Ramos (cell line): Measurements from ENCODE around the gene UBXN7.
"Not testable (repeated sequence)": the region's sequence is repeated elsewhere in the genome, so short reads cannot be mapped to it uniquely, and the experiment has no call there.

Experiments
- in situ Hi-C: fragments of 300-500 bp; cut with MboI; formaldehyde crosslinking; loops from one replicate; pipeline ENCODE4 v1.14.3; 2022; ENCODE audit warnings: low sequenced_read_pairs; ENCODE audit not compliant: unreplicated experiment

UBXN7 gene

DNA sequence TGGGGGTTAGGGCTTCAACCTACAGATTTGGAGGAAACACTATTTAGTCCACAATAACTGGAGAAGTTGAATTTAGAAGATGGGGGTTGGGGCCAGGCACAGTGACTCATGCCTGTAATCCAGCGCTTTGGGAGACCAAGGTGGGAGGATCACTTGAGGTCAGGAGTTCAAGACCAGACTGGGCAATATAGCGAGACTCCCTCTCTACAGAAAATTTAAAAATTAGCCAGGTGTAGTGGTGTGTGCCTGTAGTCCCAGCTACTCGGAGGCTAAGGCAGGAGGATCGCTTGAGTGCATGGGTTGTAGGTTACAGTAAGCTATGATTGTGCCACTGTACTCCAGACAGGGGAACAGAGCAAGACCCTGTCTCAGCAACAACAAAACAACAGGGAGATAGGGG lies 109.2 kb downstream of the UBXN7 start:
- in situ Hi-C loops, result no loop called here

DNA sequence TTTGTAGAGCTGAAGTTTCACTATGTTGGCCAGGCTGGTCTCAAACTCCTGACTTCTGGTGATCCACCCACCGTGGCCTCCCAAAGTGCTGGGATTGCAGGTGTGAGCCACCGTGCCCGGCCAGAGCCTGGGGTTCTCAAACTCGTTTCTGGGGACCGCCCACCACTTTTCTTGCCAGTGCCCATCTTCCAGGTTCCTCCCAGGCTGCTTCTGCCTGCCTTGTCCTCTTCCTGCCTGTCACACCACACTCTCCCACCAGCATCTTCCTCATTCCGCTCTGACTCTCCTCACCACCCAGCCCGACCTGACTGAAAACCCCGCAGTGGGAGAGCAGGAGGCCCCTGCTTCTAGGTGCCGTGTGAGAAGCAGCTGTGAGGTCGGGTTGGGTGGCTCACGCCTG lies 111.1 kb downstream of the UBXN7 start:
- in situ Hi-C loops, result no loop called here

DNA sequence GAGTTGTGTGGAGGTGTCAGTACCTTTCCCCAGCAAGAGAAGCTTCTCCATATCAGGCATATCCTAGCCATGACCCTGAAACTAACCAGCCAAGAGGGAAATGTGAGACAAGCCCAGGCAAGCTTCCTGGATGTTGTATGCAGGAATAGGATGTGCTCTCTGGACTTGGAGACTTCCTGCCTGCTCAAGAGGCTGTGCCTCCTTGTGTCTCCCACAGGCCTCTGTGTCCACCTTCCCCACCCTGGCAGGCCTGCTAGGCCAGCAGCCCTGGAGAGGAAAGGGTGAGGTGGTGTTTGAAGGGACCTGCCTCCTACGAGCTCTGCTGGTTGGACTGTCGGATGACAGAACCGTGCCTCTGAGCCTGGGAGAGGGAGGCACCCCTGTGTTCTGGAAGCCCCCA lies 112.1 kb downstream of the UBXN7 start:
- in situ Hi-C loops, result no loop called here

DNA sequence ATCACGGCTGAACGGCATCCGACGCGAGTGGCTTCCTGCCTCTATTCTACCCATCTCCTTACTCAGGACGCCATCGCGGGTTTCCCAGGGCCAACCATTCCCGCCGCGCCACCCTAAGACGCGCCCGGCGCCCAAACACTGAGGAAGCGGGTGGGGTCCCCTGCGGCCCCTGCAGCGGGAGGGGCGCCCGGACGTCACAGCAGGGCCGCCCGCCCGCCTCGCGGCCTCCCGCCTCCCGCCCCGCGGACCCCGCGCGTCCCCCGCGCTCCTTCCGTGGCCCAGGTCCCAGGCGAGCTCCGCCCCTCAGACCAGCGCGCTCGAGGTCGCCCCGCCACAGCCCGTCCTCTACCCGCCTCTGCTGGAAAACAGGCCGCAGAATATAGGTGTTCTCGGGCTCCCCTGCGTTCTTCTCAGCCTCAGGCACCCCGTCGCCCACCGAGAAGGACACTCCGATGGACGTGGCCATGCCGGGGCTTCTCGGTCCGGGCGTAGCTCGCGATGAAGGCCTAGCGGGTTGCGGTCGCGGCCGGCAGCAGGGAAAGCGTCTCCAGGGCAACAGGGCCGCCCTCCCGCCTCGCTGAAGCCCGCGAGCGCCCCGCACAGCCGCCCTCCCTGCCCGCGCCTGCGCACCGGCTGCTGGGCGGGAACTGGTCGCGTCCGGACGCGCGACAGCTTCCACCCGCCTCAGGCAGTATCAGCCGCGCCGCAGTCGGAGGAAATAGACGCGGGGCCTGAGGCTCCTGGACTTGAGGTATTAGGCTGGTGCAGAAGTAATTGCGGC lies 114.3 kb downstream of the UBXN7 start, which contains the start of gene DYNLT2B:
DYNLT2B (minus strand) TSS at position 554 of the 781 bp plus-strand sequence; CDS start at position 466, 88 bp downstream.
- in situ Hi-C loops, result no loop called here

DNA sequence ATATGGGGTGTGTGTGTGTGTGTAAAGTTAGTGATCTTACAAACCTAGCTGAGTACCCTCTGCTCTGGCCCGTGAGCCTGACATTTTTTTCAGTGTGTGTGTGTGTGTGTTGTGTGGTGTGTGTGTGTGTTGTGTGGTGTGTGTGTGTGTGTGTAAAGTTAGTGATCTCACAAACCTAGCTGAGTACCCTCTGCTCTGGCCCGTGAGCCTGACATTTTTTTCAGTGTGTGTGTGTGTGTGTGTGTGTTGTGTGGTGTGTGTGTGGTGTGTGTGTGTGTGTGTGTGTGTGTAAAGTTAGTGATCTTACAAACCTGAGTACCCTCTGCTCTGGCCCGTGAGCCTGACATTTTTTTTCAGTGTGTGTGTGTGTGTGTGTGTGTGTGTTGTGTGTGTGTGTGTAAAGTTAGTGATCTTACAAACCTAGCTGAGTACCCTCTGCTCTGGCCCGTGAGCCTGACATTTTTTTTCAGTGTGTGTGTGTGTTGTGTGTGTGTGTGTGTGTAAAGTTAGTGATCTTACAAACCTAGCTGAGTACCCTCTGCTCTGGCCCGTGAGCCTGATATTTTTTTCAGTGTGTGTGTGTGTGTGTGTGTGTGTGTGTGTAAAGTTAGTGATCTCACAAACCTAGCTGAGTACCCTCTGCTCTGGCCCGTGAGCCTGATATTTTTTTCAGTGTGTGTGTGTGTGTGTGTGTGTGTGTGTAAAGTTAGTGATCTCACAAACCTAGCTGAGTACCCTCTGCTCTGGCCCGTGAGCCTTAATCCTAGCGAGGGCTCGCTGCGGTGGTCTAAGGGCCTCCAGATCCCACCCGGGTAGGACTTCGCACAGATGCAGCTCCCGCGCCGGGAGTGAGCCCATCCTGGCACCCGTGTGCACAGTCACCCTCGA lies 115.2 kb downstream of the UBXN7 start:
- in situ Hi-C loops, result not testable (repeated sequence)

DNA sequence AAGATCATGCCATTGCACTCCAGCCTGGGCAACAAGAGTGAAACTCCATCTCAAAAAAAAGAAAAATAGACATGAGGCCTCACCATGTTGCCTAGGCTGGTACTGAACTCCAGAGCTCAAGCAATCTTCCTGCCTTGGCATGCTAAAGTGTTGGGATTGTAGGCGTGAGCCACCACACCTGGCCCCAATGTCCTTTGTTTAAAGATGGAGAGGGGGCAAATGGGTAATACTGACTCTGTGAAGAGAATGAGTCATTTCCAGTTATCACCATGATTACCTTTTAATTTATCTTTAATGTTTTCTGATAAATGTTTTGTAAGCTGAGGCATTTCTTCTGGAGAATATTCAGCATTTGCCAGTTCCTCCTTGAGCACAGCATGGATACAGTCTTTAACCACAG lies 116.4 kb downstream of the UBXN7 start:
- in situ Hi-C loops, result no loop called here

DNA sequence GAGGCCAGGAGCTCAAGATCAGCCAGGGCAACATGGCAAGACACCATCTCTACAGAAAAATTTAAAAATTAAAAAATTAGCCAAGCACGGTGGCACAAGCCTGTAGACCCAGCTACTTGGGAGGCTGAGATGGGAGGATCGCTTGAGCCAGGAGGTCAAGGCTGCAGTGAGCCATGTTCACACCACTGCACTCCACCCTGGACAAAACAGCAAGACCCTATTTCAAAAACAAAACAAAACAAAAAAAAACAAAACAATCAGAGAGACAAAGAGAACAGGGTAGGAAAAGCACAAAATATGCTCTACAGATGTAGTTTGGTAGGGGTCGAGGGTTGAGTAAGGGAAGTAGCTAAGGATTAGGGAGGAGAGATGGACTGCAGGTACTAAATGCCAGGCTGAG lies 117.6 kb downstream of the UBXN7 start:
- in situ Hi-C loops, result no loop called here

DNA sequence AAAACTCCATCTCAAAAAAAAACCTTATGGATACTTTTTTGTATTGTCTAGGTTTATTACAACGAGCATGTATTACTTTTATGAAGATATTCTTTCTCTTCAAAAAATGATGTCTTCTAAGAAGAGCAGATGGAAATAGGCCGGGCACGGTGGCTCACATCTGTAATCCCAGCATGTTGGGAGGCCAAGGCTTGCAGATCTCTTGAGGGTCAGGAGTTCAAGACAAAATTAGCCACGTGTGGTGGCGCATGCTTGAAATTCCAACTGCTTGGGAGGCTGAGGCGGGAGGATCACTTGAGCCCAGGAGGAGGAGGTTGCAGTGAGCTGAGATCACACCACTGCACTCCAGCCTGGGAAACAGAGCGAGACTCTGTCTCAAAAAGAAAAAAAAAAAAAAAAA lies 118.1 kb downstream of the UBXN7 start:
- in situ Hi-C loops, result not testable (repeated sequence)

DNA sequence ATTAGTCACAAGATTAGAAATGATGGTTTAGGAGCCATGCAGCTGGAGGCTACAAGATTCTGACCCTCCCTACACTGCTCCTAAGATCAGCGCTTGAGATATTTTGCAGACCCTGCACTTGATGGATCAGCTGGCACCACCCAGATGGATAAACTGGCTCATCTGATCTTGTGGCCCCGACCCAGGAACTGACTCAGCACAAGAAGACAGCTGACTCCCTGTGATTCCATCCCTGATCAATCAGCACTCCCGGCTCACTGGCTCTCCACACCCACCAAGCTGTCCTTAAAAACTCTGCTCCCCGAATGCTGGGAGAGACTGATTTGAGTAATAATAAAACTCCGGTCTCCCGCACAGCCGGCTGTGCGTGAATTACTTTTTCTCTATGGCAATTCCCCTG lies 129.3 kb downstream of the UBXN7 start:
- in situ Hi-C loops, result not testable (repeated sequence)

DNA sequence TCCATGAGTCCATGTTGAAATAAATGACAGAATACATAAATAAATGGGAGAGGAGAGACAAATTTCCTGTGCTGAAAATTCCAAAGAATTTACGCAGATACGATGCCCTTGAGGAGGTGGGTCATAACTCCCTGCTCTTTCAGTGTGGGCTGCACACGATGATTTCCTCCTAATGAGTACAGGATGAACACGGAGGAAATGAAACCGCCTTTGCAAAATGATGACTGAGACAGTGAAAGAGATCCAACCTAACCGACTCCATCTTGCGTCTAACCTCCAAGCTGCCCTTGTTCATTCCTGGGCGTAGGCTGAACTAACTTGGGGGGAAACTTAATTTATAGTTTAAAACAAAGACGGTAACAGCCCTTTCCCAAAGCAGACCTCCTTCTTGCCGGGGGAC lies 129.7 kb downstream of the UBXN7 start:
- in situ Hi-C loops, result not testable (repeated sequence)

DNA sequence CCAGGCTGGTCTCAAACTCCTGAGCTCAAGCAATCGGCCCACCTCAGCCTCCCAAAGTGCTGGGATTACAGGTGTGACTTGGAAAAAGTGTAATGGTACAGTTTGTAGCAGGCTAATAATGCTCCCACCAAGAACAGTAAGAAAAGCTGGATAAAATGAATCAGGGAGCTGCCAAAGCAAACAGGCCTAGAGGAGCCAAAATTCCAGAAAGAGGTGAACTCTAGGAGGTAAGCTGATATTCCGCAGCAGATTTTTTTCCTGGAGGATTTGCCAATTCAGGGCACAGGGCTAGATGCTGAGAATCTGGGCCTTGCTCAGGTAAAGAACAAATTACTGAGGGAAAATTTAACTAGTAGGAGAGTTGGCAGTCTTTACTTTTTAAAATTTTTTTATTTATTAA lies 133.7 kb downstream of the UBXN7 start:
- in situ Hi-C loops, result no loop called here
